DMS 273 (cell line): ENCODE results near the gene HLA-DOA.

Source experiments
- DNase-seq: peaks from one replicate; lab custom pipeline; 2025; ENCODE audit not compliant: unreplicated experiment; lab: John Stamatoyannopoulos, UW

HLA-DOA gene

GRCh38 chr6:33017018-33017417 lies 7.6 kb upstream of the HLA-DOA start:
- no peak for DNase-seq

- no peak for DNase-seq
Observed at GRCh38 chr6:33015798-33016197, 6.4 kb upstream of the HLA-DOA start.

GRCh38 chr6:33014841-33015634 lies 5.6 kb upstream of the HLA-DOA start:
- DNase-seq, result peak; percentile 84

GRCh38 chr6:33013608-33014007 lies 4.2 kb upstream of the HLA-DOA start:
- DNase-seq, result no peak

GRCh38 chr6:33010356-33010755 lies 965 bp upstream of the HLA-DOA start:
- DNase-seq, result no peak

GRCh38 chr6:33007831-33008400 lies 1.5 kb downstream of the HLA-DOA start:
- no peak for DNase-seq

- DNase-seq, result no peak
Observed at GRCh38 chr6:33004940-33005339, 4.5 kb downstream of the HLA-DOA start.

- DNase-seq, result no peak
Observed at GRCh38 chr6:33001685-33002084, 7.7 kb downstream of the HLA-DOA start.

- DNase-seq, result peak; percentile 65
Observed at GRCh38 chr6:33000055-33000454, 9.3 kb downstream of the HLA-DOA start.

GRCh38 chr6:32995448-32995847 lies 13.9 kb downstream of the HLA-DOA start:
- no peak for DNase-seq

- no peak for DNase-seq
Observed at GRCh38 chr6:32993363-32993973, 15.9 kb downstream of the HLA-DOA start.

GRCh38 chr6:32991972-32992371 lies 17.4 kb downstream of the HLA-DOA start:
- no peak for DNase-seq

GRCh38 chr6:32989368-32989767 lies 20.0 kb downstream of the HLA-DOA start:
- DNase-seq, result no peak

GRCh38 chr6:32984622-32985389 lies 24.6 kb downstream of the HLA-DOA start:
- DNase-seq, result peak; percentile 97

GRCh38 chr6:32983964-32984621 lies 25.3 kb downstream of the HLA-DOA start:
- DNase-seq, result no peak

- no peak for DNase-seq
Observed at GRCh38 chr6:32983493-32983848, 25.9 kb downstream of the HLA-DOA start.

- peak; percentile 65 for DNase-seq
Observed at GRCh38 chr6:32982702-32983492, 26.5 kb downstream of the HLA-DOA start.

GRCh38 chr6:32982084-32982701 lies 27.2 kb downstream of the HLA-DOA start:
- DNase-seq, result peak; percentile 89

- peak; percentile 44 for DNase-seq
Observed at GRCh38 chr6:32980488-32981038, 28.8 kb downstream of the HLA-DOA start.
